Kidney epithelial cell (primary cell): ENCODE results near the gene ZNF888. TPM values are rescaled to one million over a fixed set of nuclear protein-coding genes. Genes with fewer than 3 reads are reported as not detected.
"Not testable (repeated sequence)": the region's sequence is repeated elsewhere in the genome, so short reads cannot be mapped to it uniquely, and the experiment has no call there.

Experiments
- DNase-seq: peaks from one replicate; pipeline ENCODE4 v3.0.0-alpha.2; 2010; ENCODE audit warnings: low read depth
- H3K27me3 ChIP-seq: 2 replicates; pipeline ENCODE4 v1.6.0; 2011; ENCODE audit warnings: low read length; ENCODE audit not compliant: control insufficient read depth, insufficient read depth
- H3K36me3 ChIP-seq: 2 replicates; pipeline ENCODE4 v1.5.1; 2011; ENCODE audit warnings: low read length; ENCODE audit not compliant: control insufficient read depth, insufficient read depth
- H3K4me3 ChIP-seq: 2 replicates; pipeline ENCODE4 v1.5.1; 2011; ENCODE audit warnings: low read depth, mild to moderate bottlenecking, control low read depth, low read length
- CTCF ChIP-seq: IDR thresholded peaks from 2 replicates; pipeline ENCODE4 v1.5.1; 2011; ENCODE audit warnings: mild to moderate bottlenecking, moderate library complexity, low read length, control low read depth, inconsistent platforms; ENCODE audit not compliant: insufficient read depth, poor library complexity, severe bottlenecking
- total RNA-seq: library from RNA; depleted of rRNA; stranded (reverse); fragments of >200 nt; gene quantifications from 2 replicates; pipeline ENCODE4 v1.2.3, GENCODE V29; 2015

The ZNF888 gene
- total RNA-seq, 1 donor from 2014 or later, result 4.3 TPM

GRCh38 chr19:52936151-52936953, 13.1 kb upstream of the ZNF888 start:
- Histone ChIP-seq H3K4me3 (no peak overlapping the region), H3K27me3 (no peaks in the 10 kb centered on the region), H3K36me3 (peaks cover 1% of the 10 kb centered on the region)
- no peak for TF ChIP-seq CTCF
- no peak for DNase-seq

- no peak for DNase-seq
- no peaks in the 10 kb centered on the region for H3K27me3 ChIP-seq
- TF ChIP-seq CTCF, result no peak
- H3K36me3 ChIP-seq, result peaks cover 1% of the 10 kb centered on the region
- no peak overlapping the region for H3K4me3 ChIP-seq
These were observed 12.2 kb upstream of the ZNF888 start for GRCh38 chr19:52935434-52935833.

GRCh38 chr19:52924641-52925040, 1.4 kb upstream of the ZNF888 start:
- H3K36me3 ChIP-seq, H3K4me3 ChIP-seq, DNase-seq: not testable (repeated sequence)

GRCh38 chr19:52923778-52924593, 758 bp upstream of the ZNF888 start:
- peak overlapping the region; percentile 57 for H3K4me3 ChIP-seq
- H3K27me3 ChIP-seq, result no peaks in the 10 kb centered on the region
- no peaks in the 10 kb centered on the region for H3K36me3 ChIP-seq
- DNase-seq, result no peak
- TF ChIP-seq CTCF, result no peak

More at GRCh38 chr19:52924641-52925040, 1.4 kb upstream of the ZNF888 start:
- not testable (repeated sequence) for H3K27me3 ChIP-seq

GRCh38 chr19:52917531-52917930, 5.7 kb downstream of the ZNF888 start:
- DNase-seq, result no peak
- Histone ChIP-seq H3K36me3 (no peaks in the 10 kb centered on the region), H3K27me3 (no peaks in the 10 kb centered on the region), H3K4me3 (no peak overlapping the region)
- TF ChIP-seq CTCF, result no peak

- H3K27me3 ChIP-seq, result no peaks in the 10 kb centered on the region
- no peak for TF ChIP-seq CTCF
- no peaks in the 10 kb centered on the region for H3K36me3 ChIP-seq
These were observed 12.6 kb downstream of the ZNF888 start for GRCh38 chr19:52910648-52911047.

GRCh38 chr19:52904052-52904780, 19.0 kb downstream of the ZNF888 start:
- not testable (repeated sequence) for H3K36me3 ChIP-seq, H3K4me3 ChIP-seq, DNase-seq, H3K27me3 ChIP-seq

More at GRCh38 chr19:52910648-52911047, 12.6 kb downstream of the ZNF888 start:
- no peak overlapping the region for H3K4me3 ChIP-seq
- DNase-seq, result no peak
